Stimulated activated CD8-positive, alpha-beta memory T cell treated with anti-CD3 and anti-CD28 coated beads, Interleukin-4, amount 100 ng/mL, for 4 hours (primary cell): ENCODE data around the gene UTS2.

ENCODE experiments used
- DNase-seq, 2 donors: peaks; one replicate each; pipeline ENCODE4 v3.0.0-alpha.2; 2020; ENCODE audit warnings: low read depth in 2 of 2, low spot score in 1 of 2

The UTS2 gene, protein sequence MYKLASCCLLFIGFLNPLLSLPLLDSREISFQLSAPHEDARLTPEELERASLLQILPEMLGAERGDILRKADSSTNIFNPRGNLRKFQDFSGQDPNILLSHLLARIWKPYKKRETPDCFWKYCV

DNA sequence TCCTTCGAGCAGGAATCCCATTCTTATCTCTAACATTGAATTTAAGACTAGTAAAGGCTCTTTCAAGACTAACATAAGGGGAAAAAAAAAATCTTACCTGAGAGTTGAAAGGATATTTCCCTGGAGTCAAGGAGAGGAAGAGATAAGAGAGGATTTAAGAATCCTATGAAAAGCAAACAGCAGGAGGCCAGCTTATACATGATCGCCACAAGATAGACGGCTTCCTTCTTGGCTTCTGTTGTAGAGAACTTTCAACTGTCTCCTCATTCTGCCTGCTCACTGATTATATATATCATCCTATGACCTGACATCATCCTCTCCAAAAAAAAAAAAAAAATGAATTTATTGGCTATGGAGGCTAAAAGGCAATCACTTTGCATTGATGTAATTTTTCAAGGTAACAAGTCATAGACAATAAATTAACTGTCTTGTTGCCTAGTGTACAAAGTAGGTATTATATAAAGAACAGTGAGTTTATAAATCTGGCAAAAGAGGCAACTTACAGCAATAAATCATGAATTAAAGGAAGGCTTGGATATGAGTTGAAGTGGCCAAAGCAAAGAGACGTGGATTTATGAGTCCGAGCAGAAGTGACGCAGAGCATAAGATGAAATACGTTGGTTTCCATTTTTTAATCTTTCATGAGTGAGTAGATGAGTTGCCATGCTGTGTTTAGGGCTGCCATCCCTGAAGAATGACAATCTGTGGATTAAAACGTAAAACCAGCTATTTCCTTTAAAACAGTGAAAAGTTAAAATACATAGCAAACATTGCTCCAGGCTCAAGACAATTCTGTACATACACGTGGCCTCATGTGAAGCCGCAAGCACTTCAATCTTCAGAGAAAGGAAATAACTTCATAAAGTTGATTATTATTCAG lies at the start of gene UTS2:
Gene UTS2 (minus strand): TSS at position 262 of the 880 bp plus-strand sequence. CDS start 62 bp downstream, at position 200.
- no peak for DNase-seq

DNA sequence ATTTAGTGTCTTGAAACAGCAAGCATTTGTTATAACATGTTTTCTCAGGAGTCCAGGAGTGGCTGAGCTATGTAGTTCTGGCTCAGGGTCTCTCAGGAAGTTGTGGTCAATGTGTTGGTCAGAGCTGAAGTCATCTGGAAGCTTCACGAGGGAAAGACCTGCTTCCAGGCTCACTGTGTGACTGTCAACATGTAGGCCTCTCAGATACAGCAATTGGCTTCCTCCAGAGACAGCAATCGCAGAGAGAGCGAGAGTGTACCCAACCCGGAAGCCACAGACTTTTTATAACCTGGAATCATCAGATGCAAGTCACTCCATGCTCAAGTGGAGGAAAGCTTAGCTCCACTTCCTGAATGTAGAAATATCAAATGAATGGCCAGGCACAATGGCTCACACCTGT lies 46.9 kb upstream of the UTS2 start:
- no peak for DNase-seq

DNA sequence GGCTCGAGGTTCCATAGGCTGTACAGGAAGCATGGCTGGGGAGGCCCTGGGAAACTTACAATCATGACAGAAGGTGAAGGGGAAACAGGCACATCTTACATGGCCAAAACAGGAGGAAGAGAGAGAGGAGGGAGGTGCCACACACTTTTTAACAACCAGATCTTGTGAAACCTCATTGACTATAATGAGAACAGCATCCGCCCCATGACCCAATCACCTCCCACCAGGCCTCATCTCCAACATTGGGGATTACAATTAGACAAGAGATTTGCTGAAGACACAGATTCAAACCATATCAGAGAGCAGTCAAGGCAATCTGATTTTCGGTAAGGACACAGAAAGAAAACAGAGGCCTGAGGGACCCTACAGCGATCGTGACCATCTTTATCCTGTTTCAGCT lies 46.1 kb upstream of the UTS2 start:
- no peak for DNase-seq

DNA sequence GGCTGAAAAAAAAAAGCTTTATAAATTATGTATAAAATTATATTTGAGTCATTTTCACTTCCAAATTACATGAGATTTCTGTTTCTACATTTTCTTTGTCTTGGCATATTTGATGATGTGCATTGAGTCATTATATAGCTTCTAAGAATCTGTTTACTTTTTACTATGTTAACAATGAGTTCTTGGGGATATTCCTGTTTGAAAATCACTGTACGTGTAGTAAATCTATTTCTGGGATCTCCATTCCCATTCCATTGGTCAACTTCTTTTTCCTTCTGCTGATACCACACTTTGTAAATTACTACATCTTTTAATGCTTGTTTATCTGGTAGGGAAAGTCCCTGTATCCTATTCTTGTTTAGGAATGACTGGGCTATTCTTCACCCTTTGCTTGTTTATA lies 44.1 kb upstream of the UTS2 start:
- DNase-seq, result no peak

DNA sequence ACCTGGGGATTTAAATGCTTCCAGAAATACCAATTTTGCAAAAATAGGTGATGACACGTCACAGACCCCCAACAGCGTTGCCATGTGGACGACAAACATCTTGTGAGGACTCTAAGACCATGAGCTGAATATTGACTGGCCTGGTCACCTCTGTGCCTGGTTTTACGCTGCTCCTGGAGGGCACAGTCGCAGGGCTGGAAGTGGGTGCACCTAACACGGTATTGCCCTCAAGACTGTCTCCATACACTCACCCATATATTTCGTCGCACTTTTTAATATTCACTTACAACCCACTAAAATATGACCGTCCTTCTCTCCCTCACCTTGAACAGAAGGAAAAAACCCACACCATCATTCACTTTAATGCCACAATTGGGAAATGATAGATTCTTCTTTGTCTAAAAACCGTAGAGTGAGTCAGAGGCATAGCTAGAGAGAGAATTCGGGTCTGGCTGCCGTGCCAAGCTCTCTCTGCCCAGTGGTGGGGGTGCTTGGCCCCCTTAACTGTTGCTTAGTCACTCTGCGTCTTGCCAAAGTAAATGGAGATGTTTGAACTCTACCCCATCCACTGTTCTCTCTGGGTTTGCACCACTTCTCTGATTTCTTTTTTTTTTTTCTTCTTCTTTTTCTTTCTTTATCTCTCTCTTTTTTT lies 40.8 kb upstream of the UTS2 start:
- DNase-seq, result no peak

DNA sequence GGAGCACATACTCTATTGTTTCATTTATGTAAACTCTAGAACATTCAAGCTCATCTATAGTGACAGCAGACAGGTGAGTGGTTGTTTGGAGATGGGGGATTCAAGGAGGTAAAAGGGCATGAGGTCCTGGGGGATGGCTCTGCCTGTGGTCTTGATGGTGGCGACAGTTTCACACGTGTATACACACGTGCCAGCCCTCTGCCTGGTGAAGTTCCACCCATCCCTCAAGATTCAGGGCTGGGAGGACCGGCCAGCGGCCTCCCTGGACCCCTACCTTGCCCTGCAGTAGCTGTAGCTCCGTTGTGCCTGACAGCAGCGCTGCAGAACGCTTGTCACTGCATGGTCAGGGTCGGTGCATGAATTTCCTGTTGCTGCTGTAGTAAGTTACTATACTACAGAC lies 38.9 kb upstream of the UTS2 start:
- DNase-seq, result no peak

DNA sequence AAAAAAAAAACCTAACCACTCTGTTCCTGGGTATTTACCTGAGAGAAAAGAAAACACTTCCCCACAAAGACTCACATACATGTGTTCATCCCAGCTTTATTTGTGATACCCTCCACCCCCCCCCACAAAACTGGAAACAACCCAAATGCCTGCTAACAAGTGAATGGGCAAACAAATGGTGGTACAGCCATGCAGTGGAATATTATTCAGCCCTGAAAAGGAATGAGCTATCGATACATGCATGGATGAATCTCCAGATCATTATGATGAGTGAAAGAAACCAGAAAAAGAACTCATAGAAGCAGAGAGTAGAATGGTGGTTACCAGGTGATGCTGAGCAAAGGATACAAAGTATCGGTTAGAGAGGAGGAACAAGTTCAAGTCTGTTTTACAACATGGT lies 38.0 kb upstream of the UTS2 start:
- DNase-seq, result no peak

DNA sequence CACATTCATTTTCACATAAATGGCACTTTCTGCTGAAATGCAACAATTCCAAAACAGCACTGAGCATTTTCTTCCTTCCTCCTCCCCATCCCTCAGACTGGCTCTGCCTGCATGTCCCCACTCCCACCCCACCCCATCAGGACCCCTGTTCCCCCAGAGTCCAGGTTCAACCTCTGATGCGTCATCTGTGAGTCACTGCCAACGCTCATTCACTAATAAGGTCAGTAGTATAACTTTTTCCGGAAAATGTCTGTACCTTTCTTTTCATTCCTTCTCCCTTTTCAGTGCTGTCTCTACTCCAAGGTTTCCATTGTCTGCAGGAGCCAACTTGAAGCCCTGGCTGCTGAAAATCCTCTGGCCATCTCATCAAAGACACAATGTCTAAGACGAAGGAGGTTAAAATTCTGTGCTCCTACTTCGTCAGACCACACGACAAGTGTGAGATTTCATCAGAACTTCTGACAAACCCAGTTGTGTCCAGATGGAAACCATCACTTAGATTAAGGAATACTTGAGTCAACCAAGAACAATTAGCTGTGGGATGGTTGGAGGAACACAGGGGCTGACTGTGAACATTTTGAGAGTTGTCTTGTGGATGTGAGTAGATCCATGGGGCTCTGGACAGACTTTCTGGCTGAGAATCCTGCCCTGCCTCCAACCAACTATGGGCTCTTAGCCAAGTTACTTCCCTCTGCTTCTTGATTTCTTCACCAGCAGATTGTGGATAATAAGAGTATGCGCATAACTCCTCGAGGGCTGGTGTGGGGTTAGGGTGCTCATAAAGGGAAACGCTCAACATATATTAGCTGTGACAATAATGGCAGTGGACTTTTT lies 35.6 kb upstream of the UTS2 start:
- DNase-seq, result no peak

DNA sequence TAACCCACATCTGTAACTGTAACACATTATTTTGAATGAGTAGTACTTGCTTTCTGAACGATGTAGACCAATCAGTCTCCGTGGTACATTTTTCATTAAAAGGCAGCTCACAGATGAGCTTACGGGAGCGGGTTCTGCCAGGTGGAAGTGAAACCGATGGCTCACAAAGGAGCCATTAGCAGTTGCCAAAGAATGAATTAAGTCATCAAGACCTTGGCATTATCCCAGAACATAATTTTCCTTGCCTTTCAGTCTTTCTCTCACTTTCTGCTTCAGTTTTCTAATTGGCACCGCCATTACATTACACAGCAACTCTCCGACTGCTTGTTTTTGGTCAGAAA lies 33.5 kb upstream of the UTS2 start:
- DNase-seq, result no peak

DNA sequence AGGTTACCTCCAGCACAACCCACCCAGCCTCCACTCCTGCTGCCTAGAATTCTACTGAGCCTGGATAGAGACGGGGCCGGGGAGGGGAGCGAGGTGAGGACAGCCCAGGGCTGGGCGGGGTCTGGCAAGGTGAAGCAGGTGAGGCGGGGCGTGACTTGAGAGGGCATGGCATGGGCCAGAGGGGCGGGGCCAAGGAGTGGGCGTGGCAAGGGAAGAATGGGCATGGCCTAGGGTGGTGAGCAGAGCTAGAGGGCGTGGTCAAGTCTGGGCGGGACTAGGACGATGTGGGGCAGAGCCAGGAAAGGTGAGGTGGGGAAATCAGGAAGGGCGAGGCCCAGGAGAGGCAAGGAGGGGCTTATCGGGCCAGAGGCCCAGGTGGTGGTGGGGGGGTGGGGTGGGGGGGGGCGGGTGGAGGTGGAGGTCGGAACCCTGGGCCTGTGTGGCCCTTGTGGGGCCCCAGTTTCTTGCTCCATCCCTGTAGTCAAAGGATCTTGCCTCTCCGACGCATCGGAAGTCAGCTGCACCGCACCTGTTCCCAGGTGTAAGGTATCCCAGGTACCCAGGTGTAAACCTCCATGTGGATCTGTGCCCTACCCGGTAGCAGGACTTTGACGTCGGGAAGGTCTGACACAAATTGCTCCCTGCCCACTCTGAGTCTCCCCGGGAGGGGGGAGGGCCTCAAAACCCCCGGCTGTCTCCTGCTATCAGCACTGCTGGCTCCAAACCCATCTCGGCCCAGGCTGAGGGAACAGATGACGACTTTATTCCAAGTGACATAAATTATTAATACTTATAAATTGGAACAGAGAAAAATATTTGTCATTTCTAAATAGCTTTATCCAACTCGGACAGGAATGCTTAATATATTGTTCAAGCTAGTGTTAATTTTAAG lies 32.9 kb upstream of the UTS2 start:
- no peak for DNase-seq

DNA sequence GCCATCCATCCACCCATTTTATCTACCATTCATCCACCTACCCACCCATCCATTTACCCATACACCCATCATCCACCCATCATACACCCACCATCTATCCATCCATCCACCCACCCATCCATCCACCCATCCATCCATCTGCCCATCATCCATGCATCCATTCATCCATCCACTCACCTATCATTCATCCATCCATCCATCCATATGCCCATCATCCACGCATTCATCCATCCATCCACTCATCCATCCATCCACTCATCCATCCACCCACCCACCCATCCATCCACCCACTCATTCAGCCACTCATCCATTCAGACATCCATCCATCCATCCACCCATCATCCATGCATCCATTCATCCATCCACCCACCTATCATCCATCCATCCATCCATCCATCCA lies 31.9 kb upstream of the UTS2 start:
- no peak for DNase-seq

DNA sequence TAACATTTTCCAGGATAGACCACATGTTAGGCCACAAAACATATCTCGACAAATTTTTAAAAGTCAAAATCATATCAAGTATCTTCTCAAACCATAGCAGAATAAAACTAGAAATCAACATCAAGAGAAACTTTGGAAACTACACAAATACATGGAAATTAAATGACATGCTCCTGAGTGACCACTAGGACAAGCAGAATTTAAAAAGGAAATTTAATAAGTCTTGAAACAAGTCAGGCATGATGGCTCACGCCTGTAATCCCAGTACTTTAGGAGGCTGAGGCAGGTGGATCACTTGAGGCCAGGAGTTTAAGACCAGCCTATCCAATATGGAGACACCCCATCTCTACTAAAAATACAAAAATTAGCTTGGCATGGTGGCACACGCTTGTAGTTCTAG lies 26.4 kb upstream of the UTS2 start:
- DNase-seq, result no peak

DNA sequence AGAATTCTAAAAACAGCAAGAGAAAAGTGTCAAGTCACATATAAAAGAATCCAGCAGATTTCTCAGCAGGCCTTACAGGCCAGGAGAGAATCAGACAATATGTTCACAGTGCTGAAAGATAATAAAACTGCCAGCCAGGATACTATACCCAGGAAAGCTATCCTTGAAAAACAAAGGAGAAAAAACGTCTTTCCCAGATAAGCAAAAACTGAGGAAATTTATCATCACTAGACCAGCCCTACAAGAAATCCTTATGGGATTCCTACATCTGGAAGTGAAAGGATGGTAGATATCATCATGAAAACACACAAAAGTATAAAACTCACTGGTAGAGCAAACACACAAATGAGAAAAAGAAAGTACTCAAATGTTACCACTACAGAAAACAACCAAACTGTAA lies 25.2 kb upstream of the UTS2 start:
- no peak for DNase-seq

DNA sequence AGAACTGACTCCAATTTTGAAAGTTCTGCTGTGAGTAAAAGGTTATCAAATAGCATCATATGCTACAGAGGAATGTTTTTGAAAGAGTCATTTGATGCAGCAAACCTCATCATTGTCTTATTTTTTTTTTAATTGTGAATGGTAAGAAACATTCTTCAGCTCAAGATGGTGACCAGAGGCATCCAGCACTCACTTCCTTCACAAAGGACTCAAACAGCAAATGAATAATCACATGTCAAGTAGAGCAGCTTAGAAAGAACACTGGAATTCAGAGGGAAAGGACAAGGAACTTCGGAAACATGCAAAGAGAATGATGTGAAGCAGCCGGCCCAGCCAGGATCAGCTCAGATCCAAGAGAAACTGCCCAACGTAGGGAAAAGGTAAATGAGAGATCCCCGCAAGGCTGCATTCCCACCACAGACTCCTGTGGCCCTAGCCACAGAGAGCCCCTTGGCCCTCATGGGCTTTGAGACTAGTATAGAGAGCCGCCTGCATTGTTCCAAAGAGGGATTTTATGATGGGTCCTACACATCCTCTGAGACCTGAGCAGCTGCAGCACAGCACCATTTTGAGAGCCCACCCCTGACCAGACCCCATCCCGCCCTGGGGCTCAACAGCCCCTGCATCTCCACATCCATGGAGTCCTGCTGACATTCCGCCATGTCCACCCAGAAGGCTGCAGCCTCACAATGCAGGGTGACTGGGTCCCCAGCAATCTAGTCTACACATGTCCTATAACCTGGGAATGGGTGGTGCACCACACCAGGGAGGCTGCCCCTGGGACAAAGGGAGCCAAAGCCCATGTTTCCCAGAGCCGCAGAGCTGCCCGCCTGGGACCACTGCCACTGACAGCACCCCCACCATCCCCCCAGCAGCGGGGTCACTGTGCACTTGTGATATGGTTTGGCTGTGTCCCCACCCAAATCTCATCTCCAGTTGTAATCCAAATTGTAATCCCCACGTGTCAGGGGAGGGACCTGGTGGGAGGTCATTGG lies 21.2 kb upstream of the UTS2 start:
- no peak for DNase-seq

DNA sequence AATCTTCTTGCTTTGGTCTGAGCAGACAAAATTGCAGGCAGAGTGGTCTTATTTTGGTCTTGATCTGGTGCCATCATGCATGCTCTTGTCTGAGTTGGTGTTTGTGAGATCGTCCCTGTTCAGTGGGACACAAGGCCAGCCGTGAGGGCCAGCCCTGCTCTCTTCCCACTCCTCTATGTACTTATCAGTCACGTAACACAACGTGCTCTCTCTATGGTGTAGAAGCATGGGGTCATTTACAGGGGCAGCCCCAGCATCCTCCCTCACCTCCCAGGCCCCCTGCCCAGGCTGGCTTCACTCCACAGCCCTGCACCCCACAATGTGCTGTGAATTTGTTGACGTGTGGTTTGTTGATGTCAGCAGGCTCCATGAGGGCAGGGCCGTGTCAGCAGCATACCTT lies 18.3 kb upstream of the UTS2 start:
- DNase-seq, result no peak

DNA sequence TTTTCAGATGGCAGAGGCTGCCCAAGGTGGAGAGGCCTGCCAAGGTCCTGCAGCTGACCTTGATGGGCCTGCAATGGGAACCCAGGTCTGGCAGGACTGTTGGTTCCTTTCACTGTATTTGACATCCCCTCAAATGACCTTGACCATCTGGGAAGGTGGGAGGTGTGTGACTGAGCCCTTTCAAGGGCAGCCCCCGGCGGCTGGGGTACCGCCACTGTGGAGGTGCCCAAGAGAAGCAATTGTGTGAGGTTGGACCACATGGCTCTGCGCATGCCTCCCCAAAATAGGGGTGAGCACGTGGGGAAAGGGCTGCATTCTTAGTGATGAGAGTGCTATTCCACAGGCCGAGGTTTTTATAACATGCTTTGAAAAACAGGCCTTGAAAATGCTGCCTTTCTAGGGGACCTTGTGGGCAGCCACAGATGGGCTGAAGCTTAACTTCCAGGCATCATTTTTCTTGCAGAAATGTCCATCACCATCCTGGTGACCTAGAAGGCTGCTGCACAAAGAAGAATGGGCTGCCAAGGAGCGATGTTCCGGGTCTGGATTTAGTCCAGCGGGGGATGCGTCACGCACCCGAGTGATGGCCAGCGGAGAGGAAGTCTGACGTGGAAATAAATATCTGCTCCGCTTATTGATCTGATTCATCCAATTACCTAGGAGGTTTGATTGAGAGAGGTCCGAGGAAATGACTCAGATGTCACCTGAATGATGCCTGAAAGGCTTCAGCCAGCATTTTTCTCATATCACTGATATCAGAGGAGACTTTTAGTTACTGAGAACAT lies 16.5 kb upstream of the UTS2 start:
- no peak for DNase-seq

DNA sequence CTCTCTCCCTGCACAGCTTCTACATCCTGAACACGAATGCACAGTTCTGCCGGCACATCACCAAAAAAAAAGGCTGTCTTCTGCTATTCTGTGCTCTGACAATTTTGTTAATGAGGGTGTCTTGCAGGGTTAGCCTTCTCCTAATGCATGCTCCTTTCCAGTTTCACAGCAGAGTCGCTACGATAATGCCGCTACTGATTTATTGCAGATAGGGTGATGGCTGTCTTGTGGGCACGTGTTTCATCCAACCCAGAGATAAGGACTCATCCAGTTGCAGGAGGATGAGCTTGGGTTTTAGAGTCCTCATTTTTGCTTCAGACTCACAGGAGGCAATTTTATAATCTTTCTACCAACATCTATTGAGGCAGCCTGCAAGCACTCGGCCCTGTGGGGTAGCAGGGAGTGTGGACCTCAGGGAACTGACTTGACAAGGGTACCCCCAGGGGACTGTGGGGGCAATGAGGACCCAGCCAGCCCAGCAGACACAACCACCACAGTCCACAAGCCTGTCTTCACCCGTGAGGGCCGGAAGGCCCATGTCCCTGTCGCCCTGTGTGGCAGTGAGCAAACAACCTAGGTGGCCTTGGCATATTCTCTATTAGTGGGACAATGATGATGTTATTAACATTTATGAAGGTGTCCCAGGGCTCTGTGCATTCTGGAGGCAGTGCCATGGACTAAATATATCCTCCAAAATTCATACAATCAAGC lies 15.4 kb upstream of the UTS2 start:
- no peak for DNase-seq

DNA sequence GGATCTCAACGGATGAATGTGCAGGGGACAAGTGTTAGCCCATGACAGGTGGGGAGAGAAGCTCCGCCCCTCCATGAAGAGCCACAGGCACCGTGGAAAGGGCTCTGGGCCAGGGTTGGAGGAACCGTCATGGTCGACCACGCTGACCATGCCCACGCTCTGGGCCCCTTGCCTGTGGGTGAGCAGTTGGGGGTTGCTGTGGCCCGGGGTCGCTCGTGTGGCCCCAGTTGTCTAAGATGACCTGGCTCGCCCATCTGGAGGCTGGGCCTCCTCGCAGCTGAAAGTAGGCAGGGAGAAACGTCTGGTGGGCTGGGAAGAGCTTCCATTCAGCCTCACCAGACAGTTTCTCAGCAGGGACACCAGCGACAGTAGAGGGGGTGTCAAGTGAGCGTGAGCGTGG lies 13.1 kb upstream of the UTS2 start:
- DNase-seq, result no peak
